ENCODE data around the gene GRM4. TPM values are rescaled to one million over a fixed set of nuclear protein-coding genes. Genes with fewer than 3 reads are reported as not detected.
"Not testable (repeated sequence)": the region's sequence is repeated elsewhere in the genome, so short reads cannot be mapped to it uniquely, and the experiment has no call there.

The GRM4 gene
- total and polyA plus RNA-seq, 11 donors, result 0.20 TPM; not detected in 10

DNA sequence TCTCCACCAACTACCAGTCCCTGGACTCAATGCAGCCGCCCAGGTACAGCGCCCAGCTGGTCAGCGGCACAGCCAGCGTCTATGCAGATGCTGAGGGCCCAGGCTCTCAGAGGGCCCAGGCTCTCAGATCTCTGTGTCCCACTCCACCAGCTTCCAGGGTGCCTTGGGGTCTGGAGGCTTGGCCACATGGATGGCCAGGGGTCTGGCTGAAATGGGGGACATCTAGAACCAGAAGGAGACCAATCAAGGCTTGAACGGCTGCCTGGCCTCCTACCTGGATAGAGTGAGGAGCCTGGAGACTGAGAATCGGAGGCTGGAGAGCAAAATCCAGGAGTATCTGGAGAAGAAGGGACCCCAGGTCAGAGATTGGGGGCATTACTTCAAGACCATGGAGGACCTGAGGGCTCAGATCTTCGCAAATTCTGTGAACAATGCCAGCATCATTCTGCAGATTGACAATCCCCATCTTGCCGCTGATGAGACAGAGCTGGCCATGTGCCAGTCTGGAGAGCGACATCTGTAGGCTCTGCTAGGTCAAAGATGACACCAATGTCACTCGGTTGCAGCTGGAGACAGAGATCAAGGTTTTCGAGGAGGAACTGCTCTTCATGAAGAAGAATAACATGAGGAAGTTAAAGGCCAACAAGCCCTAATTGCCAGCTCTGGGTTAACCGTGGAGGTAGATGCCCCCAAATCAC is 44.1 kb upstream of the GRM4 start:
- Histone ChIP-seq H3K4me1 (peaks cover 0 to 4% (median 0%) of the 10 kb centered on the region in 12 donors), H3K36me3 (no peaks in the 10 kb centered on the region), H3K27ac (no peak overlapping the region), H3K4me3 (no peak overlapping the region), H3K27me3 (no peaks in the 10 kb centered on the region), H3K9me3 (no peaks in the 10 kb centered on the region)
- whole genome bisulfite sequencing, 4 donors, result 81 to 86% (median 84%) methylated on average over 11 to 12 of the region's 12 CpGs
- intact Hi-C loops (cut with DNase I), result loop anchor here in 4 of 10 donors (10.0 kb wide), 1 partner anchor 415 kb away; no protein-coding TSS in a partner anchor
- TF ChIP-seq, protein P1, sequence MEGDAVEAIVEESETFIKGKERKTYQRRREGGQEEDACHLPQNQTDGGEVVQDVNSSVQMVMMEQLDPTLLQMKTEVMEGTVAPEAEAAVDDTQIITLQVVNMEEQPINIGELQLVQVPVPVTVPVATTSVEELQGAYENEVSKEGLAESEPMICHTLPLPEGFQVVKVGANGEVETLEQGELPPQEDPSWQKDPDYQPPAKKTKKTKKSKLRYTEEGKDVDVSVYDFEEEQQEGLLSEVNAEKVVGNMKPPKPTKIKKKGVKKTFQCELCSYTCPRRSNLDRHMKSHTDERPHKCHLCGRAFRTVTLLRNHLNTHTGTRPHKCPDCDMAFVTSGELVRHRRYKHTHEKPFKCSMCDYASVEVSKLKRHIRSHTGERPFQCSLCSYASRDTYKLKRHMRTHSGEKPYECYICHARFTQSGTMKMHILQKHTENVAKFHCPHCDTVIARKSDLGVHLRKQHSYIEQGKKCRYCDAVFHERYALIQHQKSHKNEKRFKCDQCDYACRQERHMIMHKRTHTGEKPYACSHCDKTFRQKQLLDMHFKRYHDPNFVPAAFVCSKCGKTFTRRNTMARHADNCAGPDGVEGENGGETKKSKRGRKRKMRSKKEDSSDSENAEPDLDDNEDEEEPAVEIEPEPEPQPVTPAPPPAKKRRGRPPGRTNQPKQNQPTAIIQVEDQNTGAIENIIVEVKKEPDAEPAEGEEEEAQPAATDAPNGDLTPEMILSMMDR (IDR thresholded peaks at IDR 0.05), result no peak
- TF ChIP-seq POLR2A (IDR thresholded peaks at IDR 0.05), result no peak
- no peak for DNase-seq
- ATAC-seq, result no peak

DNA sequence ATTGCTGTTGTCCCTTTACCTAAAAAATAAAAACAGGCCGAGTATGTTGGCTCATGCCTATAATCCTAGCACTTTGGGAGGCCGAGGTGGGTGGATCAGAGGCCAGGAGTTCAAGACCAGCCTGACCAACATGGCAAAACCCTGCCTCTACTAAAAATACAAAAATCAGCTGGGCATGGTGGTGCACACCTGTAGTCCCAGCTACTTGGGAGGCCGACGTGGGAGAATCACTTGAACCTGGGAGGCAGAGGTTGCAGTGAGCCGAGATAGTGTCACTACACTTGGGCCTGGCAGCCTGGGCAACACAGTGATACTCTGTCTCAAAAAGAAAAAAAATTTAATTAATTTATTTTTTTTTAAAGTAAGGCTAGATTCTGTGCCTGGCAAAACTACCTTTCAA is 38.8 kb upstream of the GRM4 start:
- Histone ChIP-seq H3K4me1 (peaks cover 0 to 22% (median 0%) of the 10 kb centered on the region in 12 donors), H3K9me3 (peaks cover 0 to 17% (median 3%) of the 10 kb centered on the region in 12 donors)
- DNase-seq; intact Hi-C loops (cut with DNase I); H3K36me3 ChIP-seq; H3K27me3 ChIP-seq; H3K4me3 ChIP-seq; ATAC-seq; H3K27ac ChIP-seq: not testable (repeated sequence)
- 82 to 95% (median 93%) methylated on average over 5 of the region's 5 CpGs for WGBS, 4 donors

DNA sequence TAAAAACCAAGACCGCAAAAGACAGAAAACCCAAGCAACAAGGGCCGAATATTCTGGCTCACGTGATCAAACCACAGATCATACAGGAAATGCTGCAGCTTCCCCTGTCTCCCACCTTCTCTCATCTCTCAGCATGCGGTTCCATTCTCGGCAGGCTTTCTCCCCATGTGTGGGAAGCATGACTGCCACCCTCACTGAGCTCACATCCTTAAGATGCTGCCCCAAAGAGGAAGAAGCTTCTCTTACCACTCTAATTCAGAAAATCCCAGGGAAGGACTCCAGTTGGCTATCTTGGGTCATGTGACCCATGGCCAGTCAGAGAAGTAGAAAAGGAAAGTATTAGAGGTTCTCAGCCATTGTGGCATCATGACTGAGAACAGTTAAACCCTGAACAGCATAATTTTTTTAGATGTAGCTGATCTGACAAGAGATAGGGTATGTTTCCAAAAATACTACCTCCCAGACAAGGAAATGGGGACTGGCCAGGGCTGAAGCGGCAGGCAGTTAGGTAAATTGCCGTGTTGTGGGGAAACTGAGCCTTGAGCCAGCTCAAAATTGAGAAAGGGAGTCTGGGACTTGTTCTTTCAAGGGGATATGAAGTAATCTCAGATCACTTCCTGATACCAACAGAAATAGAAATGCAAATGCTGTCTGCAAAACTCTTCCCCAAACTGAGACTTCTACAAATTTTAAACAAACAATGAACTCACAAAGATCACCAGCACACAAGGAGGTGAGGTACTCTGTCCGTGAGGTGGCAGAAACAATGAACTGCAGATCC is 37.1 kb upstream of the GRM4 start:
- TF ChIP-seq, protein P1 (IDR thresholded peaks at IDR 0.05), result no peak
- TF ChIP-seq POLR2A (IDR thresholded peaks at IDR 0.05), result no peak
- intact Hi-C loops (cut with DNase I), result no loop called here
- peak overlapping the region in 1 of 12 donors; percentile 31 for H3K4me3 ChIP-seq
- peak overlapping the region in 1 of 12 donors; percentile 88 for H3K27ac ChIP-seq
- 72 to 78% (median 74%) methylated on average over 8 of the region's 8 CpGs for WGBS, 4 donors
- H3K36me3 ChIP-seq, result no peaks in the 10 kb centered on the region
- ATAC-seq, result peak in 3 of 4 donors; percentile 14 to 61 (median 57)
- H3K4me1 ChIP-seq, result peaks cover 0 to 22% (median 0%) of the 10 kb centered on the region in 12 donors
- H3K9me3 ChIP-seq, result peaks cover 0 to 17% (median 3%) of the 10 kb centered on the region in 12 donors
- DNase-seq, result no peak
- H3K27me3 ChIP-seq, result peaks cover 0 to 5% (median 0%) of the 10 kb centered on the region in 9 donors

DNA sequence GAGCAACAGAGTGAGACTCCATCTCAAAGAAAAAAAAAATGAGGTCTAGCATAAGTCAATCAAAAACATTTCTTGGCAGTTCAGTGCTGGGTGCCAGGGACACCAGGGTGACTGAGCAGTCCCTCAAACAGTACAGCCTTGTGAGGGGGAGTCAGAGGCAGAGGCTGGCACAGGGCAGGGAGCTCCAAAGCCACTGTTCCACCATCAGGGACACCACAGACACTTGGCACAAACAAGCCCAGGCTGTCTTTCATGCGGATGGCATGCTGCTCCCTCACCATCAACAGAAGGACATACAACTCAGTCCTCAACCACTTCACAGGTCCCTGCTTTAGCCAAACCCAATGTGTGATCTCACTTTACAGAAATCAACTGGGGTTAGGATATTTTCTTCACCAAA is 36.0 kb upstream of the GRM4 start:
- DNase-seq (no peak), ATAC-seq (no peak)
- Histone ChIP-seq H3K4me1 (peaks cover 0 to 22% (median 0%) of the 10 kb centered on the region in 12 donors), H3K27me3 (peaks cover 0 to 5% (median 0%) of the 10 kb centered on the region in 9 donors), H3K36me3 (no peaks in the 10 kb centered on the region), H3K9me3 (peaks cover 0 to 17% (median 3%) of the 10 kb centered on the region in 12 donors), H3K27ac (peak overlapping the region in 1 of 12 donors; percentile 88), H3K4me3 (no peak overlapping the region)
- TF ChIP-seq, protein P1 (IDR thresholded peaks at IDR 0.05), result no peak
- TF ChIP-seq POLR2A (IDR thresholded peaks at IDR 0.05), result no peak
- intact Hi-C loops (cut with DNase I), result no loop called here
- 75 to 87% (median 83%) methylated on average over 1 of the region's 1 CpG for WGBS, 4 donors

All from heart left ventricle (tissue), 16 donors.